Stomach smooth muscle (tissue), 2 donors: Measurements from ENCODE around the gene RASSF3.

Experiments used
- H3K27ac ChIP-seq: one replicate; pipeline ENCODE4 v1.7.0; 2013; ENCODE audit warnings: mild to moderate bottlenecking, low read length, inconsistent platforms
- H3K27me3 ChIP-seq, 2 donors: one replicate each; pipeline ENCODE4 v1.7.0; 2013; ENCODE audit warnings: low read length in 2 of 2; ENCODE audit not compliant: insufficient read depth in 2 of 2, control insufficient read depth in 1 of 2
- H3K36me3 ChIP-seq, 2 donors: one replicate each; pipeline ENCODE4 v1.7.0; 2013; ENCODE audit warnings: low read length in 2 of 2; ENCODE audit not compliant: control insufficient read depth in 2 of 2, insufficient read depth in 2 of 2
- H3K4me1 ChIP-seq: one replicate; pipeline ENCODE4 v1.7.0; 2013; ENCODE audit warnings: low read length; ENCODE audit not compliant: control insufficient read depth, insufficient read depth
- H3K4me3 ChIP-seq, 2 donors: one replicate each; pipeline ENCODE4 v1.7.0; 2013; ENCODE audit warnings: low read length in 2 of 2
- H3K9ac ChIP-seq, 2 donors: one replicate each; pipeline ENCODE4 v1.7.0; 2013; ENCODE audit warnings: low read length in 2 of 2, mild to moderate bottlenecking in 1 of 2
- H3K9me3 ChIP-seq, 2 donors: one replicate each; pipeline ENCODE4 v1.7.0; 2013; ENCODE audit warnings: low read length in 2 of 2; ENCODE audit not compliant: control insufficient read depth in 2 of 2
- donor health status: healthy.
- donor health status: Pancreatic carcinoma.

RASSF3 gene

DNA sequence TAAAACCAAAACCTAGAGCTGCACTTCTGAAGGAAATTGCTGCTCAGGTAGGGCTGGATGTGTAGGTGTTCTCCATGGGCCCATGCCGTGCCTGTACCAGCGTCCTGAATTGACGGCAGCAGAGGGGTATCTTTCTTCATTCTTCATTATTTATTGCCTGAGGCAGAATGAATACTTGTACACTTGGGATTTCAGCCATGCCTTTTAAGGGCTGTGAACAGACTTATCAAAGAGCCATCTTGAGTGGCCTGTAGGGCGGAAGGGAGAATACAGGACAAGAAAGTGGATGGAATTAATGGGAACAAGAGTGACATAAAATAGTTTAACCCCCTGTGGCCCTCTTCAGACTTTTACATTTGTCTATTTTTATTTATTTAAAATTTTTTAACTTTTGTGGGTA lies 61.4 kb downstream of the RASSF3 start:
- H3K9me3 ChIP-seq: no peaks in the 10 kb centered on the region
- H3K4me3 ChIP-seq: no peak overlapping the region
- no peaks in the 10 kb centered on the region for H3K36me3 ChIP-seq
- H3K9ac ChIP-seq: no peak overlapping the region
- peak overlapping the region; percentile 64 for H3K27ac ChIP-seq
- no peaks in the 10 kb centered on the region for H3K27me3 ChIP-seq
- H3K4me1 ChIP-seq: peaks cover 80% of the 10 kb centered on the region

DNA sequence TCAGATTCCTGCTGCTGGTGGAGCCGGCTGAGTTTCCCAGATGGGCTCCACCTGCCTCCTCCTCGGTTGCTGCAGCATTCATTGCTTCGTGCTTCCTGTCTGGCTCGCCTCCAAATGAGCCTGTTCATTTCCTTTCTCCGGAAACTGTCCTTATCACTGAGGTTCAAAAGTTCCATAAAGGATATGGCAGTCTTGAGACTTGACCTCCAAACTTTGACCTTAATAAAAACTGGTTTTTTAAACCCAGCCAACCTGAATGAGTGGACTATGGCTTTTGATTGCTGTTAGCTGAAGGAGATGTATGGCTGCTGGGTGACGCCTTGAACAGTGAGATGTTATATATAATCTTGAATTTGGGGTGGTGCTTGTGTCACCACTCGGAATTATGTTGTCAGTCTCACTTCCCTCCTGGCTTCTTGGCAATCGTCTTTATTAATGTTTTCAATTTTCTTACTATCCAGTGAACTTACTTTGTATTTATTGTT lies 62.7 kb downstream of the RASSF3 start:
- Histone ChIP-seq H3K36me3 (no peaks in the 10 kb centered on the region), H3K4me3 (peak overlapping the region; percentile 5 to 29), H3K9ac (peak overlapping the region; percentile 39 to 60), H3K27ac (peak overlapping the region; percentile 91), H3K9me3 (no peaks in the 10 kb centered on the region), H3K4me1 (peaks cover 69% of the 10 kb centered on the region), H3K27me3 (no peaks in the 10 kb centered on the region)

DNA sequence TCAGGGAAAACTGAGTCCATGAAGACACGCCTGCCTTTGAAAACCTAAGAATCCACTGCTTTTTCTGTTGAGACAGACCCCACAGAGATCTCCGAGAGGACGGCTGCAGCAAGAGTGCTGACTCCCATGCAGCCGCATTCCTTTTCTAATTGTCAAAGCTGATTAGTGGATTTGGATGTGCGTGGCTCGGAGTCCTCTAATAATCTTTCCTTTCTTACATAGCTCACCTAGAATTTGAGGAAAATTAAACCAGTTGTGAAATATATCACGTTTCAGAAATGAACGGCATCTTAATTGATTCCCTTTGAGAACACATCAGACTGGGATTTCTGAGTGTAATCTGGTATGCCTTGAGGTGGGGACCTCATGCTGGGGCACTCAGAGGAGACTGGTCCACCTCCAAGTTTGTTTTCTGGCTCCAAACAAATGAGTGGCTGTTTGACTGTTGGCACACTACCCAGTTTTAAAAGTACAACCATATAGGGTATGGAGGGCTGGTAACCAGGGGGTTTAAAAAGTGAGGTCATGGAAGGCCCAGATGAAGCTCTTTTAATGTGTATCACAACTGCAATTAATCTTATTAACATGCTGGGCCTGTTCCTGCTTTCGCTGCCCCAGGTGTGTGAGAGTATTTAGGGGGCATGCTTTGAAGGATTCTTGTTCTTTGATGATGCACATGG lies 63.3 kb downstream of the RASSF3 start:
- H3K27me3 ChIP-seq: no peaks in the 10 kb centered on the region
- H3K9me3 ChIP-seq: no peaks in the 10 kb centered on the region
- H3K27ac ChIP-seq: peak overlapping the region; percentile 91
- no peaks in the 10 kb centered on the region for H3K36me3 ChIP-seq
- H3K9ac ChIP-seq: peak overlapping the region; percentile 39 to 62
- peaks cover 70% of the 10 kb centered on the region for H3K4me1 ChIP-seq
- H3K4me3 ChIP-seq: peak overlapping the region; percentile 29 to 34

DNA sequence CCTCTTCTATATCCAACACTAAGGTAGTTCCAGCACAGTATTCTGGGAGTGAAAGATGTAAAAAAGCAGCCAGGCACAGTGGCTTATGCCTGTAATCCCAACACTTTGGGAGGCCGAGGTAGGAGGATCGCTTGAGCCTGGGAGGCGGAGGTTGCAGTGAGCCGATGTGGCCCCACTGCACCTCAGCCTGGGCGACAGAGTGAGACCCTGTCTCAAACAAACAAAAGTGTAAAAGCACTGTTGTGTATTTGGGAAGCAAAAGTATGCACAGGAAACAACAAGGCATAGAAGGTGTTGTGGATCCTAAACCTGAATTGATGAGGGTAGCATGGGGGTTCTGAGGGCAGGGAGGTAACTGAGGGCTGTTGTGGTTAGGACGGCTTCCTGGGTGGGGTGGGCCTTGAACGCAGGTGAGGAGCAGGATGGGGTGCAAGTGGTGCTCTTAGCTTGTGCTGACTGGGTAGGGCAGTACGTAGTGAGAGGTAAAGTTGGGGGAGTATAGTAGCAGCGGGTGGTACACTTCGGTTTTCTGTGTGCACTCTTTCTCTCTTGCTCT lies 64.2 kb downstream of the RASSF3 start:
- Histone ChIP-seq H3K4me3 (no peak overlapping the region), H3K27ac (peak overlapping the region; percentile 91), H3K9me3 (no peaks in the 10 kb centered on the region), H3K36me3 (no peaks in the 10 kb centered on the region), H3K9ac (peak overlapping the region; percentile 34 to 62), H3K27me3 (no peaks in the 10 kb centered on the region), H3K4me1 (peaks cover 71% of the 10 kb centered on the region)

DNA sequence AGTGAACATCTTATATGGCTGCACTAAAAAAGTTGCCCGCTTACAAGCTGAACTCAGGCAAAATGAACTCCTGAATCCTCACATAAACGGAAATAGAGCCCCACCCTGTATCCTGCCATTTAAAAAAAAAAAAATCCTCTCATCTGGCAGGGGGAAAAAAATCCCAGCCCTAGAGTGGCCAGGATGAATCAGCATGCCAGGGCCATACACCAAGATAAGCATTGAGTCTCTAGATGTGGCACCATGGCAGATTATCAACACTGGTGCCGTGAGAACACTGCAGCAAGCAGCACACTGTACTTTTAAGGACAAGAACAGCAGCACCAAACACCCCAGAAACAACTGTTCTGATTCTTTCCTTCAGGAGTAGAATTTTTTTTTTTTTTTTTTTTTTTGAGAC lies 65.5 kb downstream of the RASSF3 start:
- Histone ChIP-seq H3K9ac (peak overlapping the region; percentile 30 to 32), H3K4me3 (peak overlapping the region in 1 of 2 donors; percentile 22), H3K27me3 (no peaks in the 10 kb centered on the region), H3K27ac (peak overlapping the region; percentile 91), H3K4me1 (peaks cover 68% of the 10 kb centered on the region), H3K9me3 (no peaks in the 10 kb centered on the region), H3K36me3 (no peaks in the 10 kb centered on the region)

DNA sequence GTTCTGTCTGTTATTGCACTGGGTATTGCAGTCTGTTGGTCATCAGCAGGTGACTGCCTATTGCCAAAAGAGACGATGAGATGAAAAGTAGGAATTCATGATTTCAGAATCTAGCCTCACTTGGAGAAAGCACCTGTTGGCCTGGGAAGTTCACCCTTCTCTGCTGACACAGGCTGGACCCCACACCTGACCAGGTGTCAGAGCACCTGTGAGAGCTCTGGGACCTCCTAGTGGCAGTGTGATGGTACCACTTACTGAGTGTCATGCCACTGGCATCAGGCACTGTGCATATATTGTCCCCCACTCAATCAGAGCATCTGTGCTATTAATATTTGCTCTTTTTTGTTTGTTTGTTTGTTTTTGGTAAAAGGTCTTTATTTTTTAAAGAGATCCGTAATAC lies 68.0 kb downstream of the RASSF3 start:
- Histone ChIP-seq H3K27ac (peak overlapping the region; percentile 91), H3K27me3 (no peaks in the 10 kb centered on the region), H3K36me3 (no peaks in the 10 kb centered on the region), H3K9ac (no peak overlapping the region), H3K9me3 (no peaks in the 10 kb centered on the region), H3K4me1 (peaks cover 63% of the 10 kb centered on the region), H3K4me3 (no peak overlapping the region)

DNA sequence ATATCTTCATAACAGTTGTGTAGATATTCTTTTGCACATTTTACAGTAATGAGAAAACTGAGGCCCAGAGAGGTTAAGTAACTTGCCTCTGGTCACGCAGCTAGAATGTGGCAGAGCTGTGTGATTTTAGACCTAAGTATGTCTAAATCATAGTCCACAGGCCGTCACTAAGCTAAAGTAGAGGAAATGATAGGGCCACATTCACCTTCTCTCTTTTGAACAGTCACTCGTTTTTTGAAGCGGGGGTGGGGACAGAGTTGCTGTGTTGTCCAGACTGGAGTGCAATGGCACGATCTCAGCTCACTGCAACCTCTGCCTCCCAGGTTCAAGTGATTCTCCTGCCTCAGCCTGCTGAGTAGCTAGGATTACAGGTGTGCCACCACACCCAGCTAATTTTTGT lies 68.5 kb downstream of the RASSF3 start:
- Histone ChIP-seq H3K27me3 (no peaks in the 10 kb centered on the region), H3K36me3 (no peaks in the 10 kb centered on the region), H3K9ac (no peak overlapping the region), H3K4me1 (peaks cover 57% of the 10 kb centered on the region), H3K27ac (peak overlapping the region; percentile 91), H3K4me3 (no peak overlapping the region), H3K9me3 (no peaks in the 10 kb centered on the region)

DNA sequence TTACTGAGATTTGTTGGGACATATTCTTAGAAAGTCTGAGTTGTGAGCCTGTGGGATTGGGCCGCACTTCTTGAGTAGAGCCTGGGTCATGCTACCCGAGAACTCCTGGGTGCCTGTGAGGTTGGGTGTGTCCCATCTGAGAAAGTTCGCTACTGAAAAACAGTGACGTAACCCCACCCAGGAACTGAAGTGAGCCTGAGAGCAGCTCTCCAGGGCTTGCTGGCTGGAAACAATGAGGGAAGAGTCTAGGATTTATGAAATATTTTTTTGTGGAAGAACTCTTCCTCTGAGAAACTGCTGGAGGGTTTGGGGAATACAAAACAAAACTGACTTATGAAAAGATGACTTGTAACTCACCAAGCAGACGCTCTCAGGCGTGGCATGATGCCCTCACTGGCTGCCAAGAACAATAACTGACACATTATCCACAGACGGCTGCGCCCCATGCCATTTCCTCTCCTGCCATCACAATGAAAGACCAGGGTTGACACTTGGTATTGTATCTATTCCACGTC lies 69.2 kb downstream of the RASSF3 start:
- Histone ChIP-seq H3K36me3 (no peaks in the 10 kb centered on the region), H3K4me1 (peaks cover 53% of the 10 kb centered on the region), H3K4me3 (peak overlapping the region; percentile 15 to 55), H3K9ac (peak overlapping the region; percentile 52 to 62), H3K9me3 (no peaks in the 10 kb centered on the region), H3K27ac (peak overlapping the region; percentile 91), H3K27me3 (no peaks in the 10 kb centered on the region)

DNA sequence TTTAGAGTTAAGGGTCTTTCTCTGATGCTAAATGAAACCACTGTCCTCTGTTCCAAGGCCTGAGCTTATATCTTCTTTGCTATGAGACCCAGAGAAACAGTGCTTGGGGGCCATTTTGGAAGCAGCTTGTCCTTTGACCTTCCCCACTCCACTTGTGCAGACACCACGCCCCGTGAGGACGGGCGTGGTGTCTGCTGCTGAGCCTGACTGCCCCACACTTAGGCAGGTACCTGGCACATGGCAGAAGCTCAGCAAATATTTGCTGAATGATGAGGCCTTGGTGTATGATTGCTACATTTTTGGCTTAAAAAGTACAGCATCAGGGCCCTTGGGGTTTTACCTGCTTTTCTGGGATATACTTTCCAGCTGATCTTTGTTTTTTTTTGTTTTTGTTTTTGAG lies 69.9 kb downstream of the RASSF3 start:
- peaks cover 51% of the 10 kb centered on the region for H3K4me1 ChIP-seq

DNA sequence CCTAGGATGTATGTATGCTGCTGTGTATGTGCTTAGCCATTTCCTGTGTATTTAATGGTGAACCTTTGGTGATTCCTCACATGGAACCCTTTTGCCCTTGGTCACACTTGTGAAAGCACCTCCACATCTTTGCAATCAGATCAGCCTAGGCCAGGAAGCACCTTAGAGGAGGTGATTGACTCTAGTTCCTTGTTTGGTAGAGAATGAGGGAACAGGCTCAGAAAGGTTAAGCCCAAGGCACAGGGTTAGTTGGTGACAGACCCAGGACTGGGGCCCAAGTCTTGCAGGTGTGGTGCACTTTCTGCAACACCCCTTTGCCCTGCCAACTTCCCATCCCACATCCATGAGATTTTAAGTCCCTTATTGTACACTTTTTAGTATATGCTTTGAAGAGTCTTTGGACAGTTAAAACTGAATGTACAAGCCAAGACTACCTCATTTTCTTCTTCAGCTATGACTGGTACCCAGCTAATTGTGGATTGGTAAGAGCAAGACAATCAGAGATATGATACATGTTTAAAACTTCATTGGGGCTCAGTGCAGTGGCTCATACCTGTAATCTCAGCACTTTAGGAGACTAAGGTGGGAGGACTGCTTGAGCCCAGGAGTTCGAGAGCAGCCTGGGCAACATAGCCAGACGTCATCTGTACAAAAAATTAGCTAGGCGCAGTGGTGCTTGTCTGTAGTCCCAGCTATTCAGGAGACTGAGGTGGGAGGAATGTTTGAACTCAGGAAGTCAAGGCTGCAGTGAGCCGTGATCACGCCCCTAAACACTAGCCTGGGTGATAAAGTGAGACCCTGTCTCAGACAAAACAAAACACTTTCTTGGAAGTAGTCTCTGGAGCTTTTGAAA lies 71.1 kb downstream of the RASSF3 start:
- no peak overlapping the region for H3K9ac ChIP-seq
- no peaks in the 10 kb centered on the region for H3K9me3 ChIP-seq
- peaks cover 47% of the 10 kb centered on the region for H3K4me1 ChIP-seq
- peaks cover 0 to 4% of the 10 kb centered on the region in 2 donors for H3K36me3 ChIP-seq
- no peaks in the 10 kb centered on the region for H3K27me3 ChIP-seq
- H3K27ac ChIP-seq: peak overlapping the region; percentile 91
- no peak overlapping the region for H3K4me3 ChIP-seq

More for the DNA sequence above, 69.9 kb downstream of the RASSF3 start:
- Histone ChIP-seq H3K9ac (peak overlapping the region; percentile 34 to 62), H3K9me3 (no peaks in the 10 kb centered on the region), H3K27me3 (no peaks in the 10 kb centered on the region), H3K36me3 (no peaks in the 10 kb centered on the region), H3K27ac (peak overlapping the region; percentile 91), H3K4me3 (peak overlapping the region; percentile 15 to 55)
